Fibroblast of mammary gland (primary cell): ENCODE data around the gene TMEM244.
"Not testable (repeated sequence)": the region's sequence is repeated elsewhere in the genome, so short reads cannot be mapped to it uniquely, and the experiment has no call there.

Experiments used
- DNase-seq: peaks from one replicate; pipeline ENCODE4 v3.0.0-alpha.2; 2010; ENCODE audit warnings: low read depth
- H3K4me3 ChIP-seq: 2 replicates; pipeline ENCODE4 v1.5.1; 2011; ENCODE audit warnings: low read depth, mild to moderate bottlenecking, low read length, moderate library complexity; ENCODE audit not compliant: control insufficient read depth
- CTCF ChIP-seq: conservative IDR thresholded peaks from 2 replicates; pipeline ENCODE4 v1.5.1; 2011; ENCODE audit warnings: low read depth, low read length, inconsistent platforms; ENCODE audit not compliant: control insufficient read depth, insufficient read depth

TMEM244 gene

GRCh38 chr6:129843573-129843972, 17.5 kb downstream of the TMEM244 start:
- no peak for TF ChIP-seq CTCF
- no peak overlapping the region for H3K4me3 ChIP-seq
- no peak for DNase-seq

DNA sequence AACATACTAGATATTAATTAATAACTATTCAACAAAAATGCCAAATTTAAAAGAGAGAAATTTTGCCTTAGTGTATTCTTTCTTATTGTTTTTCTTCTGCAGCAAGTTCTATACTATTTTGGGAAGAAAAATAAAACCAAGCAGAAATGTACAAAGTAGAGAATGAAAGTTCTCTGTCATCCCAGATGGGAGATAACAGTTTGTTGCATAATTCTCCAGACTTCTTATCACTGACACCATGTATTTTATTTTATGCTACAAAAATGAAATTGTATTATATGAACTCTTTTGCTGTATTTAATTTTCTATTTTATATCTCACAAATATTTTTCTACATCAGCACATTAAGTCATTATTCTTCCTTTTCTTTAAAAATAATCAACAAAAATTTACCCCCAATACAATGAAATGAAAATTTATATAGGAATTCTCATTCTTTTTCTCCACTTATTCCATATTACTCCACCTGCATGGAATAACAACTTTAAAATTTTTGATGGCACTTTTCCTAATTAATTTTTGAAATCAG, 18.2 kb downstream of the TMEM244 start:
- no peak overlapping the region for H3K4me3 ChIP-seq
- DNase-seq, result no peak
- no peak for TF ChIP-seq CTCF

- TF ChIP-seq CTCF, result no peak
- no peak overlapping the region for H3K4me3 ChIP-seq
- no peak for DNase-seq
Observed at GRCh38 chr6:129842137-129842536, 19.0 kb downstream of the TMEM244 start.

DNA sequence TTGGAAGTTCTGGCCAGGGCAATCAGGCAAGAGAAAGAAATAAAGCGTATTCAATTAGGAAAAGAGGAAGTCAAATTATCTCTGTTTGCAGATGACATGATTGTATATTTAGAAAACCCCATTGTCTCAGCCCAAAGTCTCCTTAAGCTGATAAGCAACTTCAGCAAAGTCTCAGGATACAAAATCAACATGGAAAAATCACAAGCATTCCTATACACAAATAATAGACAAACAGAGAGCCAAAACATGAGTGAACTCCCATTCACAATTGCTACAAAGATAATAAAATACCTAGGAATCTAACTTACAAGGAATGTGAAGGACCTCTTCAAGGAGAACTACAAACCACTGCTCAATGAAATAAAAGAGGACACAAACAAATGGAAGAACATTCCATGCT, 21.6 kb downstream of the TMEM244 start:
- DNase-seq, H3K4me3 ChIP-seq: not testable (repeated sequence)

DNA sequence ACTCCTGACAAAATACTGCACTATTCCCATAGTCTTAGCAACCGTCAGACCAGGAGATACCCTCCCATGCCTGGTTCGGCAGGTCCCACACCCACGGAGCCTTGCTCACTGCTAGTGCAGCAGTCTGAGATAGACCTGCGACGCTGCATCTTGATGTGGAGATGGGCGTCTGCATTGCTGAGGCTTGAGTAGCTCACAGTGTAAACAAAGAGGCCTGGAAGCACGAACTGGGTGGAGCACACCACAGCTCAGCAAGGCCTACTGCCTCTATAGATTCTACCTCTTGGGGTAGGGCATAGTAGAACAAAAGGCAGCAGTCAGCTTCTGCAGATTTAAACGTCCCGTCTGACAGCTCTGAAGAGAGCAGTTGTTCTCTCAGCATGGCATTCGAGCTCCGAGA, 25.4 kb downstream of the TMEM244 start:
- H3K4me3 ChIP-seq, result no peak overlapping the region
- DNase-seq, result no peak
- TF ChIP-seq CTCF, result no peak

GRCh38 chr6:129832299-129832698, 28.8 kb downstream of the TMEM244 start:
- TF ChIP-seq CTCF, result no peak
- no peak overlapping the region for H3K4me3 ChIP-seq
- no peak for DNase-seq

DNA sequence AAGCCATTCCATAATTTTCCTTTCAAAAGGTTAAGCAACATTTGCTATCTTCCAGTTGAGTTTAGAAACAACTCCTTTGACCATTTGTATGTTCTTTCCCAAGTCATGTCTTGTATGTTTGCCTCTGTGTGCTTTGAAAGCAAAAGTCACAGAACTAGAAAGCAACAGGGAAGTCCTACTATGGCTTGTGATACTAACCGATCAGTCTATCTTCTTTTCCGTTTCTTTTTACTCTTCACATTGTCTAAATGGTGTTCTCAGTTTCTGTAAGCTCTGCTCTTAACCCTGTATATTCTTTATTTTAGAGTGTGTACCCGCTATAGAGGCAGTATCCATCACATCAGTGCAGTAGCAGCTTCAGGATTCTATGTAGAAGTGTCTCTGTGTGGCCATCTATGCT, 32.9 kb downstream of the TMEM244 start:
- no peak overlapping the region for H3K4me3 ChIP-seq
- no peak for TF ChIP-seq CTCF
- DNase-seq, result no peak
